Erythroblast (primary cell): Measurements from ENCODE around the gene PLA2R1.

ENCODE experiments used
- DNase-seq, 2 experiments: peaks; one replicate each; lab custom pipeline; 2025; lab: John Stamatoyannopoulos, UW
- GATA1 ChIP-seq: IDR thresholded peaks from 2 replicates; pipeline ENCODE4 v1.6.1; 2011; ENCODE audit warnings: low read depth, mild to moderate bottlenecking, control low read depth, low read length, moderate library complexity
- POLR2A ChIP-seq: IDR thresholded peaks from 2 replicates; pipeline ENCODE4 v1.6.1; 2011; ENCODE audit warnings: mild to moderate bottlenecking, low read length

PLA2R1 gene

DNA sequence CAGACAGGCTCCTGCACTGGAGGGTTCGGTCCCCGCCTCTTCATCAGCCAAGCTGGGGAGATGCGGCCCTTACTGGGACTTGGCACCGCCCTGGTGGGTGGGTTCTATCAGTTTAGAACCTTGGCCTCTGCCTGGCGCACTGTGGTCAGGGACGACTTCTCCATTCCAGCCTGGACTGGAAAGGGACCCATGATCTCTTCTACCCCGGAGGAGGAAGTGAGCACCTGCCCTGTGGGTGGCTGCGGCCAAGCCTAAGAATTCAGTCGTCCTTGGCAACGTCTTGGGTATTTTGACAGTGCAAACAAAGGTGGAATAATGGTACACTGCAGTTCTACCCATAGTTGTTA, 157.5 kb downstream of the PLA2R1 start:
- no peak for TF ChIP-seq POLR2A
- TF ChIP-seq GATA1 = no peak
- DNase-seq = peak; percentile 38 to 41

DNA sequence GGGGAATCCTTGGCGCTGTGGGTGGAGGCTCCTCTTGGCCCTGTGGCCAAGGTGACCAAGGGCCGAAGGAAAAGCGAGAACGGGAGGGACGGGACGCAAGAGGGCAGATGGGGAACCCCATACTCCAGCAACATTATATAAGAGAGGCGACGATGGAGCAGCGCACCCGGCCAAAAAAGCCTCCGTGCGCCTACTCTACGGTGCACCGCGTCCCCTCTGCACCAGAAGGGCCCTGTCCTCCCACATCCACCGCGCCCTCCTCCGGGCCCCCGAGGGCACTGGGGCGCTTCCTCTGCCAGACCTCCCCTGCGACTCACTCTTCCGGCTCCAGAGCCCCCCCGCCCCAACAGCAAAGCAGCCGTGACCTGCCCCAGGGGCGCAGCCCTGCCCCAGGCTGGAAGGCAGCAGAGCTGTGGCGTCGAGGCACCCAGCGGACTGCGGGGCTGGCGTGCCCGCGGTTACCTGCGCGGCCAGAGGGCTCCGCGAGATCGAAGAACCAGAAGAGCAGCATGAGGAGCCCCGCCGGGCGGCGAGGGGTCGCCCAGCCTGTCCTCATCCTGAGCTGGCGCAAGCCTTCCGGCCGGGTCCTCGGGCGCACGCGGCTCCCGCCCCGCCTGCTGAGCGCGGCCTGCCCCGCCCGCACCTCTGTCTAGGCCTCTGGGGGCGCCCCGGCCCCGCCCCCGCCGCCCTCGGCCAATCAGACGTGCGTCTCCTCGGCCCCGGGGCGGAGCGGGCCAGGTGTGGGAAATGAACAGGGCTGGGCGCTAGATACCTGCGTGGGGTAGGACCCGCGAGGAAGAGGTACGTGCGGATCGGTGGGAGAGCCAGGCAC, 158.1 kb downstream of the PLA2R1 start, which contains the start of gene LY75:
LY75 (minus strand) TSS at position 630 of the 832 bp plus-strand sequence.
- TF ChIP-seq POLR2A (no peak), GATA1 (no peak)
- DNase-seq = peak; percentile 38 to 41

- DNase-seq = no peak
- TF ChIP-seq POLR2A (no peak), GATA1 (no peak)
These were observed 158.8 kb downstream of the PLA2R1 start for GRCh38 chr2:159903443-159904126.

GRCh38 chr2:159902722-159903121, 159.7 kb downstream of the PLA2R1 start:
- no peak for DNase-seq
- no peak for TF ChIP-seq GATA1
- TF ChIP-seq POLR2A = no peak

DNA sequence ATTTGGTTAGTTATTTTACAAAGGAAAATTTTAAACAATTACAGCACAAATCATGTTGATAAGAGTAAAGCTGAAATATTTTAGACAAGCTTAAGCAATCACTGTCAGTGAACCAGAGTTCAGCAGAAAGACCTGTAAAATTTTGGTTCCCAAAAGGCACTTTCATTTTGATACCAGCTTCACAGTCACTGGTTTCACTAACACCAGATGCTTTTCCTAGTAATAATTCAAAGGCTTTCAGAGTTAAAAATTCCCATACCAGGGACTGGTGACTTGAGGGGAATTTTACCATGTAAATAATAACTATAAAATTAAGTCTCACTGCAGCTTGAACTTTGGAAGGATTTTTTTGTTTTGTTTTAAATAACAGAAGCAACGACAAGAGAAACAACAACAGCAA, 162.1 kb downstream of the PLA2R1 start:
- TF ChIP-seq POLR2A (no peak), GATA1 (no peak)
- no peak for DNase-seq

DNA sequence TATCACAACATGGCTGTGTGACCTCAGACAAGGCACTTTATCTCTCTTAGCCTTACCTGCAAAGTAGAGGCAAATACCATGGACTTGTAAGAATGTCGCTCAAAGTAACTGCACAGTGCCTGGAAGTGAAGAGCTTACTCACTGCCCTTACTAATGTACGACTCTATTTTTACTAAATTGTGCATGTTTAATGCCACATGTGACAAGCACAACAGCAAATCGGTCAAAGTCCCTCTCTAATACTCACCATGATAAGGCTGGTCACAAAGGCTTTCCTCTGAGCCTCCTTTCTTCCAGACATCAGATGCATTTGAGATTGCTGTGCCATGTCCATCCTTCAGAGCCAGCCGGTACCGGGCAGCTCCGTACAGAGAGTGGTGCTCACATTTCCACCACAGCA, 164.0 kb downstream of the PLA2R1 start:
- no peak for DNase-seq
- TF ChIP-seq GATA1 = no peak
- no peak for TF ChIP-seq POLR2A

GRCh38 chr2:159897720-159898119, 164.7 kb downstream of the PLA2R1 start:
- no peak for TF ChIP-seq GATA1
- no peak for TF ChIP-seq POLR2A
- no peak for DNase-seq

DNA sequence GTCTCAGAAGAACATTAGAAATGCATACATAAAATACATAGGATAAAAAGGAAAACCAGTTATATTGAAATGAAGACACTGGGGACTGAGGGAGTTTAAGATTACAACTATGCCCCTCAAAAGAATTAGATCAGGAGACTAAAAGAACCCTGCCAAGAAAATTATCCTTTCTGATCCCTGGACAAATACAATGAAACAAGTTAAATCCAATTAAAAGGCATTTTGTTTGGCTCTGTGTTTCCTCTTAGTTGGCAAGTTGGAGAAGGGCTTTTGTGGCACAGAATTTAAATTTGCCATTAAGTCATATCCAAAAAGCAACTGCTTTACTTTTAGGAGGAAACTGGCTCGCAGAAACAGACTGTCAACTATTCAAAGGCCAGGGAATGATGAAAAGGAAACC, 165.3 kb downstream of the PLA2R1 start:
- TF ChIP-seq POLR2A (no peak), GATA1 (no peak)
- DNase-seq = no peak

- no peak for DNase-seq
- TF ChIP-seq GATA1 (no peak), POLR2A (no peak)
These were observed 167.0 kb downstream of the PLA2R1 start for GRCh38 chr2:159895258-159896065.

DNA sequence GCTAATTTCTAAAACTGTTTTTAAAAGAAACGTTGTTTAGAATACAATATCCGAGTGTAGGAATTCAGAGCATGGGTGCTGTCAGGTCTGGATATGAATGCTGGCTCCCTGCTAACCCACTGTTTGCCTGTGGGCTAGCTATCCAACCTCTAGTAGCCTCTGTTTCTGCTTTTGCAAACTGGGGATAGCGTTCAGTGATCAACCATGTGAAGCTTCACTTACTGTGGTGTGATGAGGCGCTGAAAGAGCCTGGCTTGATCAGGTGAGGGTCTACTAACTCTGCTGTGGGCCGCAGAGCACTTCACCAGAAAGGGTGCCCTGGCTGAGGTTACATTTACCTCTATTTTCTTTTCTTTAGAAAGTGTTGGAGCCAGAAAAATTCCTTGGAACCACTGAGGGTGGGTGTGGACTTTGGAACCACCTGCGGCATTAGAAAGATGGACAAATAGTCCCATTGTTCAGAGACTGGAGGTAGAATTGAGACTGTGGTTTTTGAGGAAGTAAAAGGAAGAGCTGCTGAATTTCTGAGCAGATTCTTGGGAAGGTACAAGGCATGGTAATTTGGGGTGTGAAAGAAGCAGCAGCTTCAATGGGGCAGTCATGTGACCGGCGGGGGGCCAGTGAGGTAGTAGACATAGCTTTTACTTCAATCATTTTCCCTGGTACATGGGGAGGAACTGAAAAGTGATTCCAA, 168.1 kb downstream of the PLA2R1 start:
- DNase-seq = no peak
- TF ChIP-seq GATA1 (no peak), POLR2A (no peak)

DNA sequence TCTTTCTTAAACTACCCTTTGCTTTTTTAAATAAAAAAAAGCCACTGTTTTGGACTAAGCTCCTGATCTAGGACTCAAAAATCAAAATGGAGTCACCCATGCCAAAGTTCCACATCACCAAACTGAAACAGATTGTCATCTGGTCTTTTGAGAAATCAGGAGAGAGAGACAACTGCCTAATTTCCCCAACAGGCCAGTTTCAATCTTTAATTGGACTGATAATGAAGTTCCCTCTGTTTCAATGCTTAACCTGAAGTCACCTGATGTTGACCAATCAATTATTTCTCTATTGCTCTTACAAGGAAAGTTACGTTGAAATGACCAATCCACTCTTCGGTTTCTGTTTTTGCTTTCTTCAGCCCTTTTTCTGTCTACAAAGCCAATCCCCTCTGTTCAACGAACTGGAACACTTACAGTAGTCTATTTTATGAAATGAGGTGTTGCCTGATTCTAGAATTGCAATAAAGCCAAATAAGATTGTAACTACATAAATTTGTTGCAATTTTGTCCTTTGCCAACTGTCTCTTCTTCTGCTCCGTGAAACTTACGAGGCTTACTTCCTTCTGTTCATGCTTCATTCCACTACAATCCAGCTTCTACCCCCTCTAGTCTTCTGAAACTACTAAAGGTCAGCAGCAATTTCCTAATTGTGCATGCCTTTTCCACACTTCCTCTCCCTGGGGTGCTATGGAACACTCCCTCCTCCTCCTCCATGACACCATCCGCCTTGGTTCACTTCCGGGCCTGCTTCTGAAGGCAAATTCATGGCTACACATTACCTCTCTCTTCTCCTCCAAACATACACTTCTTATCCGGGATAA, 169.2 kb downstream of the PLA2R1 start:
- TF ChIP-seq GATA1 (no peak), POLR2A (no peak)
- DNase-seq = no peak
